ENCODE results near the gene RAP1GAP2.

DNA sequence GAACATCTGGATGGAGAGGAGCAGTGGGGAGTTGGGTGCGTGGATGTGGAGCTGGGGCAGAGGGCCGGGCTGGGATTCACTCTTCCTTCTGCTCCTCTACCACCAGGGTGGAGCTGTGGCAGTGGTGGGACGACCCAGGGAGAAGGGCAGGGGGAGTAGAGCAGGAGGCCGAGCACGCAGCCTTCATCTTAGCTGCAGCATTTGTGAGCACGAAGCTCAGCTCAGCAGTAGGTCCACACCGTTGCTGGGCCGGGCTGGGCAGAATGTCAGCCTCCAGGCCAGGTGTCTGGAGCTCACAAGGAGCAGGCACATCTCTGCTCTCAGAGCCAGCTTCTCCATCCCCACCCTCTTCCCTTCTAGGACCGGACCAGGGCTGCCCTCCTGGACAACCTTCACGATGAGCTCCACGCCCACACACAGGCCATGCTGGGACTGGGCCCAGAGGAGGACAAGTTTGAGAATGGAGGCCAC, 211.4 kb downstream of the RAP1GAP2 start:
- TF ChIP-seq, protein P1, sequence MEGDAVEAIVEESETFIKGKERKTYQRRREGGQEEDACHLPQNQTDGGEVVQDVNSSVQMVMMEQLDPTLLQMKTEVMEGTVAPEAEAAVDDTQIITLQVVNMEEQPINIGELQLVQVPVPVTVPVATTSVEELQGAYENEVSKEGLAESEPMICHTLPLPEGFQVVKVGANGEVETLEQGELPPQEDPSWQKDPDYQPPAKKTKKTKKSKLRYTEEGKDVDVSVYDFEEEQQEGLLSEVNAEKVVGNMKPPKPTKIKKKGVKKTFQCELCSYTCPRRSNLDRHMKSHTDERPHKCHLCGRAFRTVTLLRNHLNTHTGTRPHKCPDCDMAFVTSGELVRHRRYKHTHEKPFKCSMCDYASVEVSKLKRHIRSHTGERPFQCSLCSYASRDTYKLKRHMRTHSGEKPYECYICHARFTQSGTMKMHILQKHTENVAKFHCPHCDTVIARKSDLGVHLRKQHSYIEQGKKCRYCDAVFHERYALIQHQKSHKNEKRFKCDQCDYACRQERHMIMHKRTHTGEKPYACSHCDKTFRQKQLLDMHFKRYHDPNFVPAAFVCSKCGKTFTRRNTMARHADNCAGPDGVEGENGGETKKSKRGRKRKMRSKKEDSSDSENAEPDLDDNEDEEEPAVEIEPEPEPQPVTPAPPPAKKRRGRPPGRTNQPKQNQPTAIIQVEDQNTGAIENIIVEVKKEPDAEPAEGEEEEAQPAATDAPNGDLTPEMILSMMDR (IDR thresholded peaks at IDR 0.05), result no peak
- TF ChIP-seq POLR2A (IDR thresholded peaks at IDR 0.05), result no peak
